ENCODE results near the gene NCBP3.

DNA sequence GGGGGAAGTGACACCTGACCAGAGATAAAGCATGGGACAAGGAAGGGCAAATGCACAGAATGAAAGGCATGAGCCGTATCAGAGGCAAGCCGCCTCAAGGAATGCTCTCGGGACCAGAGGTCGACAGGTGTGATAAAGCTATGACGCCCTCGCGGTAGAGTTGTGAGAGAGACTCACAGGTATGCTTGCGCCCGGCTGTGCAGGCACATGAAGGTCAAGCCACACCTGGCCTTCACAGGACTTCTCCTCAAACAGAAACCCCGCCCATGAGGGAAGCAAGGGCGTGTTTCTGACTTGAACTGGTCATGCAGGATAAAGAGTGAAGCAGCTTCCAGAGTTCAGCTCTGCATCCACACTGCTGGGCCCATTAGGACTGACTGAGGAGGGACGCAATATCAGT is 7.8 kb downstream of the NCBP3 start:
- TF ChIP-seq, protein P1, sequence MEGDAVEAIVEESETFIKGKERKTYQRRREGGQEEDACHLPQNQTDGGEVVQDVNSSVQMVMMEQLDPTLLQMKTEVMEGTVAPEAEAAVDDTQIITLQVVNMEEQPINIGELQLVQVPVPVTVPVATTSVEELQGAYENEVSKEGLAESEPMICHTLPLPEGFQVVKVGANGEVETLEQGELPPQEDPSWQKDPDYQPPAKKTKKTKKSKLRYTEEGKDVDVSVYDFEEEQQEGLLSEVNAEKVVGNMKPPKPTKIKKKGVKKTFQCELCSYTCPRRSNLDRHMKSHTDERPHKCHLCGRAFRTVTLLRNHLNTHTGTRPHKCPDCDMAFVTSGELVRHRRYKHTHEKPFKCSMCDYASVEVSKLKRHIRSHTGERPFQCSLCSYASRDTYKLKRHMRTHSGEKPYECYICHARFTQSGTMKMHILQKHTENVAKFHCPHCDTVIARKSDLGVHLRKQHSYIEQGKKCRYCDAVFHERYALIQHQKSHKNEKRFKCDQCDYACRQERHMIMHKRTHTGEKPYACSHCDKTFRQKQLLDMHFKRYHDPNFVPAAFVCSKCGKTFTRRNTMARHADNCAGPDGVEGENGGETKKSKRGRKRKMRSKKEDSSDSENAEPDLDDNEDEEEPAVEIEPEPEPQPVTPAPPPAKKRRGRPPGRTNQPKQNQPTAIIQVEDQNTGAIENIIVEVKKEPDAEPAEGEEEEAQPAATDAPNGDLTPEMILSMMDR (IDR thresholded peaks at IDR 0.05): no peak
- no peak for TF ChIP-seq POLR2A (IDR thresholded peaks at IDR 0.05)
